Stimulated activated CD4-positive, alpha-beta T cell treated with anti-CD3 and anti-CD28 coated beads, Interleukin-2, amount 100 ng/mL, for 48 hours (primary cell): ENCODE data around the gene ANKIB1.

Experiments
- DNase-seq, 2 donors: peaks; one replicate each; pipeline ENCODE4 v3.0.0-alpha.2; 2020

Gene ANKIB1

DNA sequence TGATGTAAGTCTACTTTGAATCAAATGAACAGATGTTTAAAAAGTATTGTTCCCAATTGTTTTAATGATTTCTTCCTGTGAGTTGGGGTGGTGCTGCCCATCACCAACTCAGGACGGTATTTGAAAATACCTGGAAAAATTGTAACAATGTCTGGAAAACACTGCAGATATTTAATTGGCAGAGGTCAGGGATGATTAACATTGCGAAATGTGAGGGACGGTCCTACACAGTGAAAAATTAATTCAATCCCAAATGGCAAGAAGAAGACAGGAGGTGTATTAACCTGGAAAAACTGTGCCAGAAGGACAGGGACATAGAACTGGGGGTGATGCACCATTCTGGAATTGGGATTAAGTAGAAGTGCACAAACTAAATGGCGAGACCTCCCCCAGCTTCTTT, 29.6 kb downstream of the ANKIB1 start:
- no peak for DNase-seq

DNA sequence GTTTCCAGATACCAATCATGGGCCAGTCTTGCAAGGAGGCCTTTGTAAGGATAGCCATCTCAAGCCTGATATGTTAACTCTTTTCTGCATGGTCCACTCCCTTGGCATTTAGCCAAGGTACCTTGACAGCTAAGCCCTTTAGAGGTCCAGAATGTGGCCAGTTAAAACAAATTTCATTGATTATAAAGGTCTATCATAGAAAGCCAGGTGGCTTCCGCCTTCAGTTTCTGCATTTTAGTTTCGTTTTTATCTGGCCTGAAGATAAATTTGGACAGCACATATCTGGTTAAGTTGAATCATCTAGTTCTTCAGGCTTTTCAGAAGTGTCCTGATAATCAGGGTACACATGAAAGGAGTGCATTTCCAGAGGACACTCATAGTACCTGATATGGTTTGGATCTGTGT, 30.7 kb downstream of the ANKIB1 start:
- DNase-seq: no peak

DNA sequence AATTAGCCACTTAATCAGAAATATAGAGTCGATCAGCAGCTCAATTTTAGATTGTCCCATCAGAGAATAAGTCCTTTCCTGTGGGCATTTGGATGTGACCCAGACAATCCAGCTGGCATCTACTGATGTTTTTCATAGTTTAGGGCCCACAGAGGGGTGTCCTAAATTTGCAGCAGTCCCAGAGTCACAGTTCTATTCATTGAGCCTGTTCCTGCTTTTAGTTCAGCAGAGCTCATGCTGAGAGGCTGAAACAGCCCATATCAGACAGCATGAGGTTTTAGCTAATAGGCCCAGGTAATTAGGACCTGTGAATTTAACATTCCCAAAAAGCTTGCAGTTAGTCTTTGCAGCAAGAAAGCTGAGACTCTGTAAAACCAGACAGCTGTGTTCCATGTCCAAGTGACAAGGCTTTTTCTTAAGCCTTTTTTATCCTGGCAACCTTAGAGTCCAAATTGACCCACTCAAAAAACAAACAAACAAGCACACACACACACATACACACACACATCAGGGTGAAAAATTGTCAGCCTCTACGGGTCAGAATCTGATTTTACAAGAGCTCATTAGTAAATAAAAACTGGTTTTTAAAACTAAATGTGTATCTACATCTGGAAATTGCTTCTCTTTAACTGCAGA, 33.7 kb downstream of the ANKIB1 start:
- no peak for DNase-seq

DNA sequence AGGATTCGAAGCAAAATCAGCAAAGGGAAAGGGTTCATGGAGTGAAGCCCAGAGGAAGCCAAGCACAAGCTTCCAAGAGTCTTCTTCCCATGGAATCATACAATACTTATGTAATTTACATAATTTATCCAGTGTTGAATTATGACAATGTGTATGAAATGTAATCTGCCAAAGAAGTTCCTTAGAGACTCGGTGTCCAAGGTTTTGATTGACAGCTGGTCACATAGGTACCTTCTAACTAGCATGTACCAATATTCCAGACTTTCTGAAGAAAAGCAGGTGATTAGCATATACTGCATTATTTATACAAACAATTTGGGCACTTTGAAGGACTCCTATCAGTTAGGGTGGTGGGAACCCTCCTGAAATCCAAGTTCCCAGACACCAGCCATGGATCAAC, 35.3 kb downstream of the ANKIB1 start:
- no peak for DNase-seq

DNA sequence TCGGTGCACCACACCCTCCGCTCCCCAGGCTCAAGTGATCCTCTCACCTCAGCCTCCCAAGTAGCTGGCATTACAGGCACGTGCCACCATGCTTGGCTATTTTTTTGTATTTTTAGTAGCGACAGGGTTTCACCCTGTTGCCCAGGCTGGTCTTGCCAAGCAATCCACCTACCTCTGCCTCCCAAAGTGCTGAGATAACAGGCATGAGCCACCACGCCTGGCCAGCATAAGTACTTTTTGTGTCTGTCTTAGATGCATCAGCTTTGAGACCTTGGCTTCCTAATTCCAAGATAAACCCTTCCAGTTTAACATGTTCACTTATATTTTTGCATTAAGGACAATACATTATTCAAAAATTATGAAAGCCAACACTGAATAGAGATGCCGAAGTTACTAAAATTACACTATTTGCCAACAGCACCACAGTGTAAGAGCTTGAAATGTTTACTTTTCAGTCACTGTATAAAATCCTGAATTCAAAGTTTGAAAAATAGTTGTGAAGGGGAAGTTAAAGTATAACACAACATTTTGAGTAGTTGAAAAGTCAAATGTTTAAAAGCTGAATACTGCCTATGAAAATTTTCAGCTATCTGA, 36.5 kb downstream of the ANKIB1 start:
- DNase-seq: no peak

DNA sequence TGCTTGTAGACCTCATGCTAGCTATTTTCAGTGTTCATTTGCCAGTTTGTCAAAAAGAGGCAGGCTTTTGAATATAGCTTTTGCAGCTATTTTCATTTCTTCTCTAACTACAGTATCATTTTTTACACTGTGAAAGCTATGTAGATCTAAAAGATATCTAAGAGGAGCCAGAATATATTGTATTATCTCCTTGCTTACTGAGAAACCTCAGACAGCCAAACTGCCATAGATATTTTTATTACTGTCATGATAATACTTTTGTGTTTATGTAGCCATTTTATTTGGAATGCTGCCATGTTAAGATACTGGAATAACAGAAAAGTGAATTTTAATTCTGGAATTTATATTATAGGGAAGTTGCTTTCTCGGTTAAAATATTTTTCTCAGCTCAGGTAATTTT, 37.2 kb downstream of the ANKIB1 start:
- no peak for DNase-seq

DNA sequence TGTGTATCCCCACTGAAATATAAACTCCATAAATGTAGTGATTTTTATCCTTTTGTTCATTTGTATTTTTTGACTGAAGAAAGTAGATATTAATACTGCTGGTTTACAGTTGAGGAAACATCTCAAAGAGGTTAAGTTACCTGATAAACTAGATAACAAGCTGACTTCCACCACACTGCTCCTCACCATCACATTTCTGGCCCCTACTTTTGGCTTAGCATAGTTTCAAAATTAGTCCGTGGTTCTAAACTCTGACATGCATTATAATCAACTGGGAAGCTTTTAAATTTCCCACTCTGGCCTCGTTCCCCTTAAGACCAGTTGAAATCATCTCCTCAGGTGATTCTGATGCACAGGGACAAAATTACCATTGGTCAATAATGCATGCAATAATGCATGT, 43.5 kb downstream of the ANKIB1 start:
- DNase-seq: no peak

DNA sequence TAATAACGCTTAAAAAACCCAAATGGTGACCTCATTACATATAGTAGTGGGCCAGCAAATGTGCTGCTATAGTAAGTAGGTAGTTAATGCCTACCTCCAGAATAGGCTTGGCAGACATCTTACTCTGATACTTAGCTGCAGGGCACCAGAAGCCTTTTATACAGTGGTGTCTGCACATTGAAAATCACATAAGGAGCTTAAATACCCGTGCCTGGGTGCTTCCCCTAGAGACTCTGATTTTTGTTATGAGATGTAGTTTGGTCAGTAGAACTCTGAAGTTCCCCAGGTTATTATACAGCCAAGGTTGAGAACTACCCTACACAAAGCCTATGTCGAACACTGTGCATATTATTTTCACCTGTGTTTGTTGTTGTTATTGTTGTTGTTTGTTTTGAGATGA, 47.2 kb downstream of the ANKIB1 start:
- no peak for DNase-seq

DNA sequence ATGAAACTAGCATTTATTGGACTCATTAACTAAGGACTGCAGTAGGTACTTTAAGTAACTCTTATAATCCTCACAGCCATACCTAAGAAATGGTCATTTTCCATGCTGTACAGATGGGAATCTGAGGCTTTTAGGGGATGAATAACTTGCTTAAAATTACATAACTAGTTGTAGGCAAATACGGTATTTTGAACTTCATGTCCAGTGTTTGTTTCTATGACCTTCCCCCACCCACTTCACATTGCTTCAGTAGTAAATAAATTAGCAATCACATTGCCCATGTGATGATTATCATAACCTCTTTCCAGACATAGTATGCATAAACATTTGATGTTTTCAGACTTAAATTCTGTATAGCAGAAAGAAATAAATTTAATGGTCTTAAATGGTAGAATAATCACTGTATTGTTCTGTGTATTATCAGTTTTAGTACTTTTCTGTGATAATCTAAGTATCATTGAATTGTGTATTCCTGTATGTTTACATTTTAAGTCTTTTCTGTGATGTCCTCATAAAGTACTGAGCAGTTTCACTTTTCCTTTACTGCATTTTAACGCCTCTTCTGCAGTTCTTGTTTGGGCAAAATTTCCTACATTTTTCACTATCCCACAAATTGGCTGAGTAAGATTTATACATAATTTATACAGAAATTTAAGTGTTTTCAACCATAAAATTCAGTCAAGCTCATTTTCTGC, 48.3 kb downstream of the ANKIB1 start:
- no peak for DNase-seq

DNA sequence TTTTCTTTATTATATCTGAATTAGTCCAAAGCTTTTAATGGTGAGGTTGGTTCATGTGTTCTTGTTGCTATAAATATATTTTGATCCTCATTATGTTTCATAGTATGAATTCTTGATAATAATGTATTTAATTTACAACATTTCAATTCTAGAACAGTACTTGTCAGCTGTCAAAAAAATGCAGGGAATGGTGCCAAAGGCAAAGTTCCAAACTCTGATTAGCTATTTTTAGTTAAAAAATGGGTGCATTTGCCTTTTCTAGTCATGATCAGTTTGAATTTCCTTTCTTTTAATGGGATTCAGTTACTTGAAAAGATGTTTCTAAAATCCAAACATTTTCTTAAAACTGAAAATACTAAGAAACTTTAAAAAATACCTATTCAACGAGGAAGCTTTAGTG, 49.6 kb downstream of the ANKIB1 start:
- DNase-seq: no peak

DNA sequence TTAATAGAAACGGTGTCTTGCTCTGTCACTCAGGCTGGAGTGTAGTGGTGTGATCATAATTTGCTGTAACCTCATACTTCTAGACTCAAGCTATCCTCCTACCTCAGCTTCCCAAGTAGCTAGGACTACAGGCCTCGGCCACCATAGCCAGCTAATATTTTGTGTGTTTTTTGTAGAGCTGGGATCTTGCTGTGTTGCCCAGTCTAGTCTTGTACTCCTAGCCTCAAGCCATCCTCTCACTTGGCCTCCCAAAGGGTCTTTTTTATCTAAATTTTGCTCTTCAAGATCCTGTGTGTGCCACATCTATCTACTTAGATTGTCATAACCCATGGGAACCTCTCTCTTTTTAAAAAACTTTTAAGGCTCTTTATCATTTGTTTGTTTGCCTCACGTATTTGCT, 50.5 kb downstream of the ANKIB1 start:
- DNase-seq: no peak

DNA sequence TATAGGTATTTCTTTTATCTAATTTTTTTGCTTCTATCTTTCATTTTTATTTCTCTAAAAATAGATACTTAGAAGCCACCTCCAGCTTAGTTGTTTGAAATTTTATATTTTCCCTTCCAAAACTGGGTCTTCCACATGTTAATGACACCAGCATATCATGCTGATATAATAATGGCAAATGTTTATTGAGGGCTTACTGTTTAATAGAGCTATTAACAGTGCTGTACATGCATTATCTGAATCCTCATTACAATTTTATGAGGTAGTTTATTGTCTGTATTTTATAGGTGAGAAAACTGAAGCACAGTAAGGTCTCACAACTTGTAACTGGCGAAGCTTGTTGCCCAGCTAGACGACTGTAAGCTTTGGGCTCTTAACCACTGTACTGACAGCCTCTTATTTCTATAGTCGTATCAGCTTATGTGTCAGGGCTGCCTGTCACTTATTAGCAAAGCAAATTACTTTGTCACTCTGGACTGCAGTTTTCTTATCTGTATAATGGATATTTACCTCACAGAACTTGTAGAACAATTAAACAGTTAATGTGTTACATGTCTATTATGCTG, 51.2 kb downstream of the ANKIB1 start:
- DNase-seq: no peak

DNA sequence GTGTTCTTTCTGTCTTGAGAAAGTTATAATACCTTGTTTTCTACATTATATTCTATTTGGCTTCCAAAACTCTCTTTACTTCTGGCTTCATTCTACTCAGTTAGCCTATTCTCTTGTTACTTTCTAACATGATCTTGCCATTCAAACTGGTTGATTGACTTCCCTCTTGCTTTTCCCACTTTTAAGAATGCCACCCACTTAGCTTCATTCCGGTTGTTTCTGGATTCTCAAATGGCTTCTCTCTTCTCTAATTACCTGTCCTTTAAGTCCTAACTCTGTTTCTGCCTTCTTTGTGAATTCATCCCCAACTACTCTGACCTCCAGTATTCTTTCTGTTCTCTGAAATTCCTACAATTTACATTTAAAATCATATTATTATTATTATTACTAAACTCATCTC, 52.0 kb downstream of the ANKIB1 start:
- no peak for DNase-seq

DNA sequence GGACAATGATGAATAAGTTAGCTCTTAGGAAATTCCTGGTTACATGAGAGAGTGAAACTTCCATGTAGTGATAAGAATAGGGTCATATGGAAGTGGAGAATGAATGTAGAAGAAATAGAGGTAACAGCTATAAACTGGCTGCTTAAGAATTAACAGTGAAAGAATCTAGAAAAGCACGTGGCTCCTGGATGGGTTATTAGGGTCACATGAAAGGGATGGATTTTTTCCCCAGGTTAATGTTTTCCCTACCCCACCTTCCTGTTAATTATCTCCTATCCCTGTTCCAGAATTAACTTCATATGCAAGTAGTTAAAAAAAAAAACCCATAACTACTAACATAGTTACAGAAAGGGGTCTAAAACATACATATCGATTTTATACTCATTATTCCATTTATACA, 58.0 kb downstream of the ANKIB1 start:
- DNase-seq: no peak

DNA sequence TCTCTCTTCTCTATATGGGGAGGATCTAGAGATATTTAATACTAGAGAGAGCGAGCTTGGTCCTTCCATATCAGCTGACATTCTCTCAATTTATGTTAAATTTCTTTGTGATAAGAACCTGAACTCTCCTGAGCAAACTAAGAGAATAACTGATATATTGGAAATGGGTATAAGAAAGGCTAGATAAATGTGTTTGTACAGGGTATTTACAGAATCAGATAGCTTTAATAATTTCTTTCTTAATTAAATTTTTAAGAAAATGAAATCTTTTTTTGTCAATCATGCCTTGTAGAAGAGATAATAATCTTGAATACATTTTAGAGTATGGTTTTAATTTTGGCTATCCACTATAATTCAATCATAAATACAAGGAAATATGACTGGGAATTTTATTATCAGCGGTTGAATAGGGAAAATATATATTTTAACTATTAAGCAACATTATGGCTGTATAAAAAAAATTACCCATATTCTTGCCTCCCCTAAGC, 58.7 kb downstream of the ANKIB1 start:
- no peak for DNase-seq

DNA sequence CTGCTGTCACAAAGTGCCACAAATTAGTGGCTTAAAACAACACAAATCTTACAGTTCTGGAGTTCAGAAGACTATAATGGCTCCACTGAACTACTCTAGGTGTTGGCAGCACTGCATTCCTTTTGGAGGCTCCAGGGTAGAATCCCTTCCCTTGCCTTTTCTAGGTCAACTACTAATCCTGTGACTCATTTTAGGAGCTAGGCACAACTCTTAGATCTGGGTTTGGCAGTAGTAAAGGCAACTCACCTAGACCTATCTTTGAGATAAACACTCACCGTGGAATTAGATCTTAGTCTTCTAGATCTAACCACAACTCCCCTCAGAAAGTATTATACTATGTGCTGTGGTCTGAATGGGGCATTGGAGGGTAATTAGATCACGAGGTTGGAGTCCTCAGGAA, 60.4 kb downstream of the ANKIB1 start:
- DNase-seq: no peak

DNA sequence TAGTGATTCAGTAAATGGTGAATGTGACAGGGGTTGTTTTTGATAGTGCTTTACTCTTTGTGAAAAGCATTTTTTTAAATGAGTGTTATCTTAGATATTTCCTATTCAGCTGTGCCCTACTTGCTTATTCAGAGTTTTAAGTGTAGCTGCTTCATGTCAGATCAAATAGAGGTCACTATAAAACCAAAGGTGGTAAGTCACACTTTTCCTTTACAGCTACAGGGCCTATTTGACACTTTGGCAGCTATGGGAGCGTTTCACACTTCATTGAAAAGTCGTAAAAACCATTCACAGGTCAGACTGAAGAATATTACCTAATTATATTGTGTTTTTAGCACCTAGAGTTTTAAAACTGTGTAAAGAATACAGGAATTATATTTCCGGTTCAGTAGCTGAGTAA, 67.3 kb downstream of the ANKIB1 start:
- no peak for DNase-seq

DNA sequence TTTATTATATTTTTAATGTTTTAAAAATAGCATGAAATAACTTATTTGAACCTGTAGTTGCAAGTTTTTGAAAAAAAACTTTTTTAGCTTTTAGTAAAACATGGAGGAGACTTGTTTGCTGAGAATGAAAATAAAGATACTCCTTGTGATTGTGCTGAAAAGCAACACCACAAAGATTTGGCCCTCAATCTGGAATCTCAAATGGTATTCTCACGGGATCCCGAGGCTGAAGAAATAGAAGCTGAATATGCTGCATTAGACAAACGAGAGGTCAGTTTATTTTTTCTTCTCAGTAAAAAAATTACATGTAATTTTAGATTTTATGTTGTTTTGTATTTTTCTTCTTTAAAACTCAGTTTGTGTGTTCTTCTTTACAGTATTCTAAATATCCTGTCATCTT, 73.5 kb downstream of the ANKIB1 start:
- DNase-seq: no peak

DNA sequence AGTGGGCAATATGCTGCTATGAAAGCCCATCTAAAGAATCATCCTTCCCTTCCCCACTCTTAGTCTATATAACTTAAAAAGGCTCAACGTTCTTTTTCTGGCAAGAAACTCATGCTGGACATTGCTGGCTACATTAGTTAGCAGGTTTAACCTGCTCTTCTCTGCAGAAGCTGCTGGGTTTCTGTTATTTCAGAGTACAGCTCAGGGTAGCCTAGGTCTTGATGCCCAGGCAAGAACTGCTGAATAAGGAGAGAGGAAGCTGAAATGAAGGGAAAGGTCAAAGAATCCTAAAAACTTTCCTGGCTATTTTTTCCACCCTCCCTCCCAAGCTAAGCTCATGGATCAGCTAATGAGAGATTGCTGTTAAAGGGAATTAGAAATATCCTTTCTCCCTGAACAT, 79.4 kb downstream of the ANKIB1 start:
- no peak for DNase-seq

DNA sequence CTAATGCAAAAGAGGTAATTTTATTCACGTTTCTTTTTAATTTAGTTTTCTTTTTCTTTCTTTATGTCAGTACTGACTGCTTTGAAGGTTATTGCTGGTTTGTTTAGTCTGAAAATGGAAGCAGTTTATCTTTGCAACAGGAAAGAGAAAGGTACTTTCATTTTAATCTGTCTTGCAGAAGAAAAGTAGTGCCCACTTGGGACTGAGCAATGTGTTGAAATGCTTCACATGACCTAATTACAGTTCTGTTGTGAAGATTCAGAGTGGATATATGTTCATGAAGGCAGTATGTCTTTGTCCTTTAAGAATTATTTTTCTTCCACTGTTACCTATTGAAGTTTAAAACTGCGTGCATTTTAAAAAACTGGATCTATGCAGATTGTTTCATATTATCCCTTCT, 80.1 kb downstream of the ANKIB1 start:
- no peak for DNase-seq

DNA sequence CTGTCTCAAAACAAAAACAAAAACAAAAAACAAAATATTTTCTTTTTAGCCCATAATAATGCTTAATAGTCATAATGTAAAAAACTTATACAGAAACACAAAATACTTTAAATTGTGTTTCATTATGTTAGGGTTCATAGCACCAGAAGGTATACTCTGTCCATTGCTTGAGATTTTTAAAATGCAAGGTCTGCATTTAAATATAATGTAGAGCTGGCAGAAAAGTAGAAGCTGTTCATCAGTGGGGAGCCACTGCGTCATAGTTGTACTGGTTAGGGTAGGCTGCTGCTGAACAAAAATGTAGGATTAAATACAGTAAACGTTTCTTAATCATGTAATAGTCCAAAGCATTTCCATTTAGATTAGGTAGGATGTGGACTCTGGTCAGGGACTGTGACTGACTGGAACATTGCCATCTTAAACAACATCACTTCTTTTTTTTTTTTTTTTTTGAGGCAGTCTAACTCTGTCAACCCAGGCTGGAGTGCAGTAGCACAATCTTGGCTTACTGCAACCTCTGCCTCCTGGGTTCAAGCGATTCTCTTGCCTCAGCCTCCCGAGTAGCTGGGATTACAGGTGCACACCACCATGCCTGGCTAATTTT, 85.2 kb downstream of the ANKIB1 start:
- no peak for DNase-seq

DNA sequence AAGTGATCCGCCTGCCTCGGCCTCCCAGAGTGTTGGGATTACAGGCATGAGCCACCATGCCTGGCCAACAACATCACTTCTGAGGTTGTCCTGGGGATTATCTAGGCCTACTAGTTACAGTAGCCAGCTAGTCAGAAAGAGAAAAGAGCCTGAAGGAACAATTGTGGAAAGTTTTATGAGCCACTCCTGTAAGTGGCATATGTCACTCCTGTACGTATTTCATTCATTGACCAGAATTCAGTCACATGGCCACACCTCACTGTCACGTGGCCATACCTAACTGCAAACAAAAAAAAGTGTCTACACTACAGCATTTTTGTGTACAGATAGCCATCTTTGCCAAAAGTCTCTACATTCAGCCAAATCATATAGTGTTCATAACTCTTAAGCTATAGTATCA, 85.7 kb downstream of the ANKIB1 start:
- DNase-seq: no peak

DNA sequence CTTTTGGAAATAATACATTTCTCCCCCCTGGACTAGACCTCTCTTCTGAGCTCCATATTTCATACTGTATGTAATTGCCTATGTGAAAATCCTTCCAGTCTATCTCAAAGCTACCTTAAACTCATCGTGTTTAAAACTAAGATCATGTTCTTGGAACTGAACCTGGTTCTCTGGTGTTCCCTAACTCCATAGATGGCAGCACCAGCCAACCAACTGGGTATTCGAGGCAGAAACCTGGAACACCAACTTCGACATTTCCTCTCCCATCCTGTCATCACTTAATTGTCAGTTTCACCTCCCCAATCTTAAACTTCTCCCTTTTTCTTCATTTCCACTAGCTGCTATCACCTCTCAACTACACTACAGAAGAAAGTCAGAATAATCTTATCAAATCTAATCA, 87.0 kb downstream of the ANKIB1 start:
- DNase-seq: no peak

DNA sequence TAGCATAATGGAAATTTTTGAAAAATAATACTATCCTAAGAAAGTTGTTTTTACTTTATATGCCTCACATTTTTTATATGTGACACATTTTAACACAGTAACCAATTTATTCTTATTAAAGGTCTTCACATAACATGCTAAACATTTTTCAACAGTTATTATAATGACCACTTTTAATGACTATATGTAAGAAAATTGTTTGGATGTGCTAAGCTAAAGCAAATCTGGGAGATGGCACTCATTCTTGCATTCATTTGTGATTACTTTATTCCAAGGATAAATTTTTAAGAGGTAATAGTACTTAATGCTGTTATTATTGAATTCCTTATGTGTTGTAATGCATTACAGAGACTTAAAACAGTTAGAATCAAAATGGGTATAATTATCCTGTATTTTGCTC, 88.1 kb downstream of the ANKIB1 start:
- DNase-seq: no peak
